Measurements from ENCODE around the gene HMCES.

HMCES gene

DNA sequence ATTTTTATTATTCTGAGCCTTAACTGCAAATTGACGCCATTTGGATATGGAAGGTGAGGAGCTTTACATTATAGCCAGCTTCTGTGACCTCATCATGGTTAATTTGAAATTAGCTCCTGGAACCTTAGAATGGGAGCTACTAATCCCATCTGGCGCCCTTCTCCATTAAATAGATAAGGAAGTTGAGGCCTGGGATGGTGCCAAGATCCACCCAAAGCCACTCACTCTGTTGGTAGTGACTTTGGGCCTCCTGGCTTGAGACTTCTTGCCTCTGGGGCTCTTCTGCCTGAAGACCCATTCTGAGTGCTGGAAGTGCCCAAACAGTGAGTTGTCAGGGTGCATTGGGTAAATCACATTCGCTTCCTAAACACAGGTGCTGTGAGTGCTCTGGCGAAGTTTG is 12.0 kb upstream of the HMCES start:
- peak overlapping the region in 1 of 2 donors; percentile 67 for H3K27ac Mint-ChIP-seq
- no peaks in the 10 kb centered on the region for H3K9me3 Mint-ChIP-seq
- ATAC-seq (replicated peaks) (no peak), DNase-seq (no peak)
- H3K4me3 Mint-ChIP-seq, result no peak overlapping the region
- no peaks in the 10 kb centered on the region for H3K27me3 Mint-ChIP-seq
- peaks cover 92% of the 10 kb centered on the region for H3K36me3 Mint-ChIP-seq (ENCODE audit: insufficient read depth)
- peaks cover 0 to 8% of the 10 kb centered on the region in 2 donors for H3K4me1 Mint-ChIP-seq (ENCODE audit: low read depth in 2 of 2)

- no peaks in the 10 kb centered on the region for H3K27me3 Mint-ChIP-seq
- H3K36me3 Mint-ChIP-seq (ENCODE audit: insufficient read depth), result peaks cover 92% of the 10 kb centered on the region
- H3K9me3 Mint-ChIP-seq, result no peaks in the 10 kb centered on the region
- H3K27ac Mint-ChIP-seq, result peak overlapping the region in 1 of 2 donors; percentile 73
- DNase-seq, result no peak
- no peaks in the 10 kb centered on the region for H3K4me1 Mint-ChIP-seq (ENCODE audit: low read depth in 2 of 2)
- no peak overlapping the region for H3K4me3 Mint-ChIP-seq
- no peak for ATAC-seq (replicated peaks)
These were observed 10.3 kb upstream of the HMCES start for GRCh38 chr3:129268396-129268795.

DNA sequence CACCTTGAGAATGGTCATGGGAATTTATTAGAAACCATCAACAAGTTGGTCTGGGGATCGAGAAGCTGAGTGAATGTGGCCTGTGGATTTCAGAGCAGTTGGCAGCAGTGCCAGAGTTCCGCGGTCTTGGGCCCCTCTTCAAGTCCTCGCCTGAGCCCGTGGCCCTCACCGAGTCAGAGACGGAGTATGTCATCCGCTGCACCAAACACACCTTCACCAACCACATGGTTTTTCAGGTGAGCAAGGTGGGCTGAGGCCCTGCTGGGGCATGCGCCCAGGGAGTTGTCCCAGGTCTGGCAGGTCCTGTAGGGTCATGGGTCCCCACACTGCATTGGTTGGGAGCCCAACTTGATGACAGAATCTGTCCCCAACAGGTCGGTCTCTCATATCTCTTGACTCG is 7.0 kb upstream of the HMCES start:
- H3K4me3 Mint-ChIP-seq, result no peak overlapping the region
- H3K36me3 Mint-ChIP-seq (ENCODE audit: insufficient read depth), result peaks cover 86% of the 10 kb centered on the region
- no peak overlapping the region for H3K27ac Mint-ChIP-seq
- H3K9me3 Mint-ChIP-seq, result no peaks in the 10 kb centered on the region
- H3K27me3 Mint-ChIP-seq, result no peaks in the 10 kb centered on the region
- ATAC-seq (replicated peaks), result no peak
- H3K4me1 Mint-ChIP-seq (ENCODE audit: low read depth in 2 of 2), result no peaks in the 10 kb centered on the region
- no peak for DNase-seq

- Mint-ChIP-seq H3K4me1 (ENCODE audit: low read depth in 2 of 2) (peaks cover 13 to 15% of the 10 kb centered on the region in 2 donors), H3K9me3 (no peaks in the 10 kb centered on the region), H3K4me3 (no peak overlapping the region), H3K27ac (no peak overlapping the region), H3K36me3 (ENCODE audit: insufficient read depth) (peaks cover 75% of the 10 kb centered on the region), H3K27me3 (no peaks in the 10 kb centered on the region)
- no peak for DNase-seq
- ATAC-seq (replicated peaks), result no peak
These were observed 2.3 kb upstream of the HMCES start for GRCh38 chr3:129276385-129276784.

DNA sequence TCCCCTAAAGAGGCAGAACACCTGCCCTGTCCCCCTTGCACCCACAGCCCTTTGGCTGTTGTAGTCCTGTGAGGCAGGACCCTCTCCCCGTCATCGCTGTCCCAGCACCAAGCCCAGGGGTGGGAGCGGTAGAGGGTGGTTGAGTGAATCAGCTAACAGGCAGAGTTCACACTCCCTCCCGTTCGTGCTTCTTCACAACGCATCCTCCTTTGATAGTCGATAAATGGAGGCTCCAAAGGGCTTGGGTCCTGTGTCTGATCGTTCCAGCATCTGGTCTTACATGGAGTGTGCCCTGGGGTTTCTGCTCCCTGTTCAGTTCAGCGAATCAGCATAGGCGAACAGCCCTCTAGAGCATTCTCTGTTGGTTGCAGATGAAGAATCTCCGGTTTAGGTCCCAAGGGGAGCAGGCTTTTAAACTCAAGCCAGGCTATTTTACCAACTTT is 820 bp upstream of the HMCES start:
- H3K4me1 Mint-ChIP-seq (ENCODE audit: low read depth in 2 of 2), result peaks cover 23 to 27% of the 10 kb centered on the region in 2 donors
- peak overlapping the region; percentile 89 to 90 for H3K4me3 Mint-ChIP-seq
- peaks cover 66% of the 10 kb centered on the region for H3K36me3 Mint-ChIP-seq (ENCODE audit: insufficient read depth)
- no peaks in the 10 kb centered on the region for H3K9me3 Mint-ChIP-seq
- H3K27me3 Mint-ChIP-seq, result no peaks in the 10 kb centered on the region
- no peak for ATAC-seq (replicated peaks)
- no peak for DNase-seq
- peak overlapping the region; percentile 91 to 93 for H3K27ac Mint-ChIP-seq

GRCh38 chr3:129278966-129279906 is 566 bp downstream of the HMCES start:
- no peaks in the 10 kb centered on the region for H3K27me3 Mint-ChIP-seq
- no peaks in the 10 kb centered on the region for H3K9me3 Mint-ChIP-seq
- H3K27ac Mint-ChIP-seq, result peak overlapping the region; percentile 91 to 93
- DNase-seq, result peak; percentile 16 to 41 (median 19)
- peaks cover 52% of the 10 kb centered on the region for H3K36me3 Mint-ChIP-seq (ENCODE audit: insufficient read depth)
- H3K4me1 Mint-ChIP-seq (ENCODE audit: low read depth in 2 of 2), result peaks cover 26 to 29% of the 10 kb centered on the region in 2 donors
- peak; percentile 13 for ATAC-seq (replicated peaks)
- H3K4me3 Mint-ChIP-seq, result peak overlapping the region; percentile 89 to 90

DNA sequence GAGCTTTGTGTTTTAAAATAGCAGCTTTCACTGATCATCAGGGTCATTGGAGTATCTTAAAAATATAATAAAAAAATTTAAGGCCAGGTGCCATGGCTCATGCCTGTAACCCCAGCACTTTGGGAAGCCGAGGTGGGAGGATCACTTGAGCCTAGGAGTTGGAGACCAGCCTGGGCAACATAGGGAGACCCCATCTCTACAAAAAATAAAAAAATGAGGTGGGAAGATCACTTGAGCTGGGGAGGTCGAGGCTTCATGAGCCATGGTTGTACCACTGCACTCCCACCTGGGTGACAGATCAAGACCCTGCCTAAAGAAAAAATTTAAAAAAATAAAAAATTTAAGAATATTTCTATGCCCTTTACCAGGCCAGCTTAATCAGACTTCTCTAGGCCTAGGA is 1.5 kb downstream of the HMCES start:
- Mint-ChIP-seq H3K36me3 (ENCODE audit: insufficient read depth) (peaks cover 50% of the 10 kb centered on the region), H3K27ac (peak overlapping the region in 1 of 2 donors; percentile 93), H3K4me1 (ENCODE audit: low read depth in 2 of 2) (peaks cover 26 to 33% of the 10 kb centered on the region in 2 donors)

GRCh38 chr3:129281726-129282125 is 3.1 kb downstream of the HMCES start:
- no peak for DNase-seq
- peaks cover 46% of the 10 kb centered on the region for H3K36me3 Mint-ChIP-seq (ENCODE audit: insufficient read depth)
- no peaks in the 10 kb centered on the region for H3K9me3 Mint-ChIP-seq
- peak overlapping the region; percentile 72 to 79 for H3K27ac Mint-ChIP-seq
- no peak for ATAC-seq (replicated peaks)
- H3K27me3 Mint-ChIP-seq, result no peaks in the 10 kb centered on the region
- H3K4me3 Mint-ChIP-seq, result peak overlapping the region in 1 of 2 donors; percentile 16
- peaks cover 26 to 38% of the 10 kb centered on the region in 2 donors for H3K4me1 Mint-ChIP-seq (ENCODE audit: low read depth in 2 of 2)

More for the DNA sequence above, 1.5 kb downstream of the HMCES start:
- H3K27me3 Mint-ChIP-seq, result no peaks in the 10 kb centered on the region
- ATAC-seq (replicated peaks) (no peak), DNase-seq (no peak)
- peak overlapping the region; percentile 89 to 90 for H3K4me3 Mint-ChIP-seq
- no peaks in the 10 kb centered on the region for H3K9me3 Mint-ChIP-seq

DNA sequence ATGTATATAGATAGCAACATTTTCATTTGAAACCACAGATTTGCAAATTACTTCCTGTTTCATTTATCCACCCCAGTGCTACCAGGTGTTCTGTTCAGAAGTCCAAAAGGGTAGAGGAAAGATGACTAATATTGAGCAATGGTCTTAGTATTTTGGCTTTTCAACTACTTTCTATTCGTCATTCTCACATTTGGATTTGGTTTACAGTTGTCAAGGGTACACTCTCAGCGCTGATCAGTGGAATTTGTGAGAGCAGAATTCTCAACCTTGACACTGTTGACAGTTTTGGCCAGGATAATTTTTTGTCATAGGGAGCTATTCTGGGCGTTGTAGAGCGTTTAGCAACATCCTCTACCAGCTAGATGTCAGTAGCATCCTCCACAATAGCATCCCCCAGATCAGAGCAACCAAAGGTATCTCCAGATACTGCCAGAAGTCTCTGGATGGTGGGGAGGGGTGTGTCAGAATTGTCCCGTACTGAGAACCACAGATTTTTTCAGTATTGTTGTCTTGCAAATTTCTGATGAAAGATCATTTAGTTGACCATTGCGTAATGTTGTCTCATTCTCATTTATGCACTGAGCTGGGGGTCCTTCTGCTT is 4.2 kb downstream of the HMCES start:
- Mint-ChIP-seq H3K4me1 (ENCODE audit: low read depth in 2 of 2) (peaks cover 26 to 39% of the 10 kb centered on the region in 2 donors), H3K27ac (peak overlapping the region; percentile 73 to 79)
- no peak for DNase-seq

DNA sequence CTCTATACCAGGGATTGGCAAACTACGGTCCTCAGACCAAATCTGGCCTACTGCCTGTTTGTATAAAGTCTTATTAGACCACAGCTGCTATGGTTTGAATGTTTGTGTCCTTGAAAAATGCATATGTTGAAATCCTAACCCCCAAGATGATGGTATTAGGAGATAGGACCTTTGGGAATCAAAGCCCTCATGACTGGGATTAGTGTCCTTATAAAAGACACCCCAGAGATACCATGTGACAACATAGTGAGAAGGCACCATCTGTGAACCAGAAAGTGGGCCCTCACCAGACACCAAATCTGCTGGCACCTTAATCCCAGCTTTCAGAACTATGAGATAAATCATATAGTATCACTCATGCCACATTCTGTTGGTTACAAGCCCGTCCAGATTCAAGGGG is 7.4 kb downstream of the HMCES start:
- Mint-ChIP-seq H3K4me1 (ENCODE audit: low read depth in 2 of 2) (peaks cover 13 to 27% of the 10 kb centered on the region in 2 donors), H3K4me3 (no peak overlapping the region), H3K9me3 (no peaks in the 10 kb centered on the region), H3K27me3 (no peaks in the 10 kb centered on the region), H3K36me3 (ENCODE audit: insufficient read depth) (peaks cover 54% of the 10 kb centered on the region), H3K27ac (no peak overlapping the region)
- ATAC-seq (replicated peaks) (no peak), DNase-seq (no peak)

More for the DNA sequence above, 4.2 kb downstream of the HMCES start:
- H3K36me3 Mint-ChIP-seq (ENCODE audit: insufficient read depth), result peaks cover 44% of the 10 kb centered on the region
- no peaks in the 10 kb centered on the region for H3K27me3 Mint-ChIP-seq
- ATAC-seq (replicated peaks), result peak; percentile 6
- peak overlapping the region; percentile 8 to 37 for H3K4me3 Mint-ChIP-seq
- H3K9me3 Mint-ChIP-seq, result no peaks in the 10 kb centered on the region

- Mint-ChIP-seq H3K27ac (no peak overlapping the region), H3K36me3 (ENCODE audit: insufficient read depth) (peaks cover 68% of the 10 kb centered on the region), H3K4me3 (no peak overlapping the region), H3K27me3 (no peaks in the 10 kb centered on the region), H3K4me1 (ENCODE audit: low read depth in 2 of 2) (peaks cover 0 to 13% of the 10 kb centered on the region in 2 donors), H3K9me3 (no peaks in the 10 kb centered on the region)
- ATAC-seq (replicated peaks) (no peak), DNase-seq (no peak)
These were observed 9.8 kb downstream of the HMCES start for GRCh38 chr3:129288446-129288845.

DNA sequence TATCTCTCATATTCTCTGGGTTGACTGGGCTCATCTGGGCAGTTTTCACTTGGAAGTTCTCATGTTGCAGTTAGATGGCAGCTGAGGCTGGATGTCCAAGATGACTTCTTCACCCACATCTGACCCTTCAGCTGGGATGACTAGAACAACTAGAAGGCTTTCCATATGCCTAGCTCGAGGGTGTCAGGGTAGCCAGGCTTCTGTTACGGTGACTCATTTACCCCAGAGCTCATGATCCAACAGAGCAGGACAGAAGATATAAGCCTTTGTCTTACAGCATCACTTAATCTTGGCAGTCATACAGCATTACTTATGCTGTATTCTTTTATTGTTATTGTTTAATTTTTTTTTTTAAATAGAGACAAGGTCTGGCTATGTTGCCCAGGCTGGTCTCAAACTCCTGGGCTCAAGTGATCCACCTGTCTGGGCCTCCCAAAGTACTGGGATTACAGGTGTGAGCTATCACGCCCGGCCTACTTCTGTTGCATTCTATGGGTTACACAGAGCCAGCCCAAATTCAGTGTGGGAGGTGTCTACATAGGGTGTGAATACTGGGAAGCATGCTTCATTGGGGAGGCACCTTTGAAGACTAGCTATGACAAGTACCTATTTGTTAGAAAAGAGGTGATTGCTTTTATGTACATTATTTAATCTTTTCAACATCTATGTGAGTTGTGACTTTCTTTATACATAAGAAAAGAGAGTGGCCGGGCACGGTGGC is 10.7 kb downstream of the HMCES start:
- Mint-ChIP-seq H3K27me3 (no peaks in the 10 kb centered on the region), H3K36me3 (ENCODE audit: insufficient read depth) (peaks cover 74% of the 10 kb centered on the region), H3K4me1 (ENCODE audit: low read depth in 2 of 2) (peaks cover 0 to 12% of the 10 kb centered on the region in 2 donors), H3K4me3 (no peak overlapping the region), H3K9me3 (no peaks in the 10 kb centered on the region), H3K27ac (no peak overlapping the region)
- DNase-seq (no peak), ATAC-seq (replicated peaks) (no peak)

GRCh38 chr3:129291236-129291886 is 12.7 kb downstream of the HMCES start:
- DNase-seq (no peak), ATAC-seq (replicated peaks) (no peak)
- H3K27ac Mint-ChIP-seq, result no peak overlapping the region
- no peaks in the 10 kb centered on the region for H3K27me3 Mint-ChIP-seq
- H3K4me1 Mint-ChIP-seq (ENCODE audit: low read depth in 2 of 2), result peaks cover 0 to 14% of the 10 kb centered on the region in 2 donors
- no peak overlapping the region for H3K4me3 Mint-ChIP-seq
- no peaks in the 10 kb centered on the region for H3K9me3 Mint-ChIP-seq
- peaks cover 83% of the 10 kb centered on the region for H3K36me3 Mint-ChIP-seq (ENCODE audit: insufficient read depth)

Data from effector memory CD8-positive, alpha-beta T cell (primary cell).